ENCODE measurements around the gene MCRIP2. TPM values are rescaled to one million over a fixed set of nuclear protein-coding genes. Genes with fewer than 3 reads are reported as not detected.

MCRIP2 gene
- total RNA-seq, 1 experiment from 2014 or later: 44.6 TPM

DNA sequence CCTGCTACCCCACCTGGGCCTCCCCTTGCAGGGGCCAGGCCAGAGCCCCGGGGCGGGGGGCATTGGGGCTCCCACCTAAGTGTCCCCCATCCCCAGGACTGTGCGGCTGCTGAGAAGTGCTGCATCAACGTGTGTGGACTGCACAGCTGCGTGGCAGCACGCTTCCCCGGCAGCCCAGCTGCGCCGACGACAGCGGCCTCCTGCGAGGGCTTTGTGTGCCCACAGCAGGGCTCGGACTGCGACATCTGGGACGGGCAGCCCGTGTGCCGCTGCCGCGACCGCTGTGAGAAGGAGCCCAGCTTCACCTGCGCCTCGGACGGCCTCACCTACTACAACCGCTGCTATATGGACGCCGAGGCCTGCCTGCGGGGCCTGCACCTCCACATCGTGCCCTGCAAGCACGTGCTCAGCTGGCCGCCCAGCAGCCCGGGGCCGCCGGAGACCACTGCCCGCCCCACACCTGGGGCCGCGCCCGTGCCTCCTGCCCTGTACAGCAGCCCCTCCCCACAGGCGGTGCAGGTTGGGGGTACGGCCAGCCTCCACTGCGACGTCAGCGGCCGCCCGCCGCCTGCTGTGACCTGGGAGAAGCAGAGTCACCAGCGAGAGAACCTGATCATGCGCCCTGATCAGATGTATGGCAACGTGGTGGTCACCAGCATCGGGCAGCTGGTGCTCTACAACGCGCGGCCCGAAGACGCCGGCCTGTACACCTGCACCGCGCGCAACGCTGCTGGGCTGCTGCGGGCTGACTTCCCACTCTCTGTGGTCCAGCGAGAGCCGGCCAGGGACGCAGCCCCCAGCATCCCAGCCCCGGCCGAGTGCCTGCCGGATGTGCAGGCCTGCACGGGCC, 8.9 kb upstream of the MCRIP2 start:
- H3K4me3 Mint-ChIP-seq (ENCODE audit: unreplicated experiment): no peak overlapping the region
- CTCF ChIA-PET: no interaction called here
- POLR2A ChIA-PET: interaction anchor here (1.3 kb wide), 1 partner anchor 11 kb away, joined by 5 read pairs; no protein-coding TSS in a partner anchor
- TF ChIP-seq CTCF (IDR thresholded peaks at IDR 0.05; ENCODE audit: unreplicated experiment): no peak
- H3K4me1 Mint-ChIP-seq (ENCODE audit: insufficient read depth, unreplicated experiment): peaks cover 9% of the 10 kb centered on the region
- intact Hi-C loops (cut with micrococcal nuclease): no loop called here
- no peaks in the 10 kb centered on the region for H3K27me3 Mint-ChIP-seq (ENCODE audit: insufficient read depth, unreplicated experiment)
- DNase-seq (ENCODE audit: unreplicated experiment): no peak
- no peak overlapping the region for H3K27ac Mint-ChIP-seq (ENCODE audit: low read depth, unreplicated experiment)
- no peaks in the 10 kb centered on the region for H3K9me3 Mint-ChIP-seq (ENCODE audit: unreplicated experiment)
- H3K36me3 Mint-ChIP-seq (ENCODE audit: insufficient read depth, unreplicated experiment): peaks cover 26% of the 10 kb centered on the region
- no TSS peak for BruUV-seq (replicated peaks)

DNA sequence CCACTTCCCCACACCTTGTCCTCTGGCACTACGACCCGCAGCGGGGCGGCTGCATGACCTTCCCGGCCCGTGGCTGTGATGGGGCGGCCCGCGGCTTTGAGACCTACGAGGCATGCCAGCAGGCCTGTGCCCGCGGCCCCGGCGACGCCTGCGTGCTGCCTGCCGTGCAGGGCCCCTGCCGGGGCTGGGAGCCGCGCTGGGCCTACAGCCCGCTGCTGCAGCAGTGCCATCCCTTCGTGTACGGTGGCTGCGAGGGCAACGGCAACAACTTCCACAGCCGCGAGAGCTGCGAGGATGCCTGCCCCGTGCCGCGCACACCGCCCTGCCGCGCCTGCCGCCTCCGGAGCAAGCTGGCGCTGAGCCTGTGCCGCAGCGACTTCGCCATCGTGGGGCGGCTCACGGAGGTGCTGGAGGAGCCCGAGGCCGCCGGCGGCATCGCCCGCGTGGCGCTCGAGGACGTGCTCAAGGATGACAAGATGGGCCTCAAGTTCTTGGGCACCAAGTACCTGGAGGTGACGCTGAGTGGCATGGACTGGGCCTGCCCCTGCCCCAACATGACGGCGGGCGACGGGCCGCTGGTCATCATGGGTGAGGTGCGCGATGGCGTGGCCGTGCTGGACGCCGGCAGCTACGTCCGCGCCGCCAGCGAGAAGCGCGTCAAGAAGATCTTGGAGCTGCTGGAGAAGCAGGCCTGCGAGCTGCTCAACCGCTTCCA, 8.1 kb upstream of the MCRIP2 start:
- intact Hi-C loops (cut with micrococcal nuclease): no loop called here
- Mint-ChIP-seq H3K27ac (ENCODE audit: low read depth, unreplicated experiment) (no peak overlapping the region), H3K4me1 (ENCODE audit: insufficient read depth, unreplicated experiment) (peaks cover 5% of the 10 kb centered on the region), H3K4me3 (ENCODE audit: unreplicated experiment) (no peak overlapping the region), H3K9me3 (ENCODE audit: unreplicated experiment) (no peaks in the 10 kb centered on the region), H3K36me3 (ENCODE audit: insufficient read depth, unreplicated experiment) (peaks cover 26% of the 10 kb centered on the region), H3K27me3 (ENCODE audit: insufficient read depth, unreplicated experiment) (no peaks in the 10 kb centered on the region)
- no TSS peak for BruUV-seq (replicated peaks)
- ChIA-PET CTCF (interaction anchor here (0.5 to 1.1 kb wide), 2 partner anchors 20 to 45 kb away, joined by 3 read pairs; no protein-coding TSS in a partner anchor), POLR2A (interaction anchor here (1.3 kb wide), 1 partner anchor 12 kb away, joined by 5 read pairs; no protein-coding TSS in a partner anchor)
- no peak for DNase-seq (ENCODE audit: unreplicated experiment)
- TF ChIP-seq CTCF (IDR thresholded peaks at IDR 0.05; ENCODE audit: unreplicated experiment): no peak

DNA sequence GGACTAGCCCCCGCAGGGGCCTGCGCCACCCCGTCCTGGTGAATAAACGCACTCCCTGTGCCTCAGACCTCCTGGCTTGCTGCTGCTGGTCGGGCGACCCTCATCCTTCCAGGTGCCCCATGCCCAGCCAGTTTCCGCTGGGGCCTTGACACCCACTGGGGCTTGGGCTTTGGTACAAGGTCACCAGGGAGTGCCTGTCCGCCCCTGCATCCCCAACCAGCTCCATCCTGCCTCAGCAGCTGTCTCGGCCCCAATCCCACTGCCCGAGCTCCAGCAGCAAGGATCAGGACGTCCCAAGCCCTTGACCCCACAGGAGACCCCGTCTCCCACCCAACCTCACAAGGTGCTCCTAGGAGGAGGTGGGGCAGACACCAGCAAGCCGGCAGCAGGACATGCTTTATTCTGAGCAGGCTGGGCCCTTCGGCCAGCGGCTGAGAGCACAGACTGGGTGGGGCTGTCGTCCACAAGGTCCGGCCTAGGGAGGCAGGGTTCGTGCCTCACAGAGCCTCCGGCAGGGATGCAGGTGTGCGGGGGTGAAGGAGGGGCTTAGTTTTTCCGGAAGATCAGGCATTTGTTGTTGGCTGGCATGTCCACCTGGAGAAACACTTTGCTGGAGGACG, 7.5 kb upstream of the MCRIP2 start:
- peaks cover 5% of the 10 kb centered on the region for H3K4me1 Mint-ChIP-seq (ENCODE audit: insufficient read depth, unreplicated experiment)
- ChIA-PET POLR2A (interaction anchor here (0.7 to 1.3 kb wide), 2 partner anchors 12 to 41 kb away, joined by 3 to 5 read pairs; no protein-coding TSS in a partner anchor), CTCF (interaction anchor here (0.5 to 1.1 kb wide), 3 partner anchors 19 to 78 kb away, joined by 3 read pairs; no protein-coding TSS in a partner anchor)
- no peak overlapping the region for H3K27ac Mint-ChIP-seq (ENCODE audit: low read depth, unreplicated experiment)
- no TSS peak for BruUV-seq (replicated peaks)
- no peaks in the 10 kb centered on the region for H3K27me3 Mint-ChIP-seq (ENCODE audit: insufficient read depth, unreplicated experiment)
- no peak for TF ChIP-seq CTCF (IDR thresholded peaks at IDR 0.05; ENCODE audit: unreplicated experiment)
- peaks cover 21% of the 10 kb centered on the region for H3K36me3 Mint-ChIP-seq (ENCODE audit: insufficient read depth, unreplicated experiment)
- intact Hi-C loops (cut with micrococcal nuclease): no loop called here
- H3K9me3 Mint-ChIP-seq (ENCODE audit: unreplicated experiment): no peaks in the 10 kb centered on the region
- H3K4me3 Mint-ChIP-seq (ENCODE audit: unreplicated experiment): no peak overlapping the region
- no peak for DNase-seq (ENCODE audit: unreplicated experiment)

- Mint-ChIP-seq H3K27ac (ENCODE audit: low read depth, unreplicated experiment) (no peak overlapping the region), H3K9me3 (ENCODE audit: unreplicated experiment) (no peaks in the 10 kb centered on the region), H3K4me1 (ENCODE audit: insufficient read depth, unreplicated experiment) (peaks cover 5% of the 10 kb centered on the region), H3K4me3 (ENCODE audit: unreplicated experiment) (peak overlapping the region; percentile 91), H3K36me3 (ENCODE audit: insufficient read depth, unreplicated experiment) (peaks cover 12% of the 10 kb centered on the region), H3K27me3 (ENCODE audit: insufficient read depth, unreplicated experiment) (no peaks in the 10 kb centered on the region)
- intact Hi-C loops (cut with micrococcal nuclease): no loop called here
- TF ChIP-seq CTCF (IDR thresholded peaks at IDR 0.05; ENCODE audit: unreplicated experiment): no peak
- no TSS peak for BruUV-seq (replicated peaks)
- ChIA-PET POLR2A (interaction anchor here (4.0 kb wide), 1 partner anchor 14 kb away, joined by 43 read pairs; no protein-coding TSS in a partner anchor), CTCF (interaction anchor here (0.7 kb wide), 1 partner anchor 45 kb away, joined by 5 read pairs; no protein-coding TSS in a partner anchor)
- no peak for DNase-seq (ENCODE audit: unreplicated experiment)
Measured at GRCh38 chr16:634996-635395, 6.6 kb upstream of the MCRIP2 start.
